HL-60 (cell line): ENCODE data around the gene LGR4.
A peak's percentile ranks its signal among the peaks of the same experiment; 100 is the strongest.

ENCODE experiments used
- DNase-seq, 2 experiments: peaks; one replicate each; pipeline ENCODE4 v3.0.0-alpha.2; 2010 to 2020; ENCODE audit warnings: low read depth in 1 of 2, low spot score in 1 of 2
- H3K27ac ChIP-seq: fragments of 250-450 bp; sonication (Bioruptor Pico); replicated peaks from 2 replicates; pipeline ENCODE4 v1.5.1; 2020; ENCODE audit warnings: mild to moderate bottlenecking, moderate library complexity
- H3K27me3 ChIP-seq: fragments of 250-450 bp; sonication (Bioruptor Pico); 2 replicates; pipeline ENCODE4 v1.5.1; 2021; ENCODE audit warnings: mild to moderate bottlenecking, moderate library complexity; ENCODE audit not compliant: insufficient read depth, poor library complexity, severe bottlenecking
- H3K4me3 ChIP-seq: replicated peaks from 2 replicates; pipeline ENCODE4 v1.5.1; 2011; ENCODE audit warnings: mild to moderate bottlenecking, control low read depth, low read length; ENCODE audit not compliant: insufficient read depth
- CTCF ChIP-seq: IDR thresholded peaks from one replicate; pipeline ENCODE4 v1.5.1; 2011; ENCODE audit warnings: low read length, control low read depth, inconsistent platforms; ENCODE audit not compliant: insufficient read depth
- GABPA ChIP-seq: IDR thresholded peaks from 2 replicates; pipeline ENCODE4 v1.6.1; 2012; ENCODE audit warnings: low read depth
- POLR2AphosphoS5 ChIP-seq: IDR thresholded peaks from 2 replicates; pipeline ENCODE4 v1.6.1; 2012; ENCODE audit warnings: low read depth
- REST ChIP-seq: IDR thresholded peaks from 2 replicates; pipeline ENCODE4 v1.6.1; 2012; ENCODE audit warnings: low read depth; ENCODE audit not compliant: insufficient replicate concordance
- SPI1 ChIP-seq: IDR thresholded peaks from 2 replicates; pipeline ENCODE4 v1.6.1; 2012; ENCODE audit warnings: low read depth, mild to moderate bottlenecking, borderline replicate concordance

Gene LGR4

GRCh38 chr11:27509908-27510307 lies 37.3 kb upstream of the LGR4 start:
- no peak overlapping the region for H3K4me3 ChIP-seq
- H3K27ac ChIP-seq, result no peak overlapping the region
- H3K27me3 ChIP-seq, result no peaks in the 10 kb centered on the region
- TF ChIP-seq REST (no peak), SPI1 (no peak), GABPA (no peak; the same call in 1 of the 2 replicates), POLR2AphosphoS5 (no peak)
- peak; percentile 16 to 76 for DNase-seq

GRCh38 chr11:27507557-27508322 lies 35.1 kb upstream of the LGR4 start:
- TF ChIP-seq REST (no peak), GABPA (no peak), CTCF (no peak), POLR2AphosphoS5 (no peak), SPI1 (no peak)
- peak overlapping the region; percentile 89 for H3K27ac ChIP-seq
- no peak for DNase-seq
- peak overlapping the region; percentile 79 for H3K4me3 ChIP-seq
- H3K27me3 ChIP-seq, result no peaks in the 10 kb centered on the region

GRCh38 chr11:27506200-27507182 lies 33.9 kb upstream of the LGR4 start, which contains the start of gene LIN7C:
TSS of gene LIN7C (minus strand) at chr11:27506769. CDS start at chr11:27506752, 17 bp downstream.
- Histone ChIP-seq H3K27me3 (no peaks in the 10 kb centered on the region), H3K4me3 (peak within 1 kb of the TSS; percentile 79), H3K27ac (peak within 1 kb of the TSS; percentile 89)
- TF ChIP-seq CTCF (no peak), REST (peak; percentile 72), POLR2AphosphoS5 (peak; percentile 96), GABPA (peak; percentile 73)
- DNase-seq, result peak; percentile 91 to 96
